NCI-H524 treated with DMSO at 0.1 percent for 48 hours (cell line): Measurements from ENCODE around the gene PTTG2.

Source experiments
- DNase-seq: peaks from one replicate; lab custom pipeline; 2025; lab: John Stamatoyannopoulos, UW

PTTG2 gene

DNA sequence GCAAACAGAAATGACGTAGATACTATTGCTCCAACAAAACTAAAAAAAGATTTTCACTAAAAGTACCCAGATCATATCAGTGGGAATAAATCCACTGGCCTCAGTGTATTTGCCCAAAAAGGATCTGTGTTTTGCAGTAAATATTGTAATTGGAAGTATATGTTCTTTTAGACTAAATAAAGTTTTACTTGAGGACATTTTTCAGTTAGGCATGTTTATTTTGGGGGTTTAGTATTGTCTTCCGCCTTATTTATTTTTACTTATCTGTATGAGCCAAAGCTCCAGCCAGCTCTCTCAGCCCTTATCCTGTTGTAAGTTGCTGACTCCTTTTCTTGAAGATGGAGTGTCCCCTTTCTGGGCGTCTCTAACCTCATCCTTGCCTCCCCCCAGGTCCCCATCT, 49.8 kb downstream of the PTTG2 start:
- no peak for DNase-seq
